ENCODE results near the gene ACCS. TPM values are rescaled to one million over a fixed set of nuclear protein-coding genes. Genes with fewer than 3 reads are reported as not detected.

ACCS gene
- 10 to 100 TPM; 10.1 to 20.9 (median 15.0) TPM for total RNA-seq
- polyA plus RNA-seq, result 10 to 100 TPM; 47.9 to 68.1 TPM

- Histone ChIP-seq H3K4me1 (peaks cover 0 to 14% (median 4%) of the 10 kb centered on the region in 3 donors), H3K4me3 (peak within 1 kb of the TSS; percentile 78 to 92 (median 86)), H3K36me3 (no peaks in the 10 kb centered on the region), H3K9me3 (no peaks in the 10 kb centered on the region), H3K27me3 (no peaks in the 10 kb centered on the region), H3K27ac (peak within 1 kb of the TSS; percentile 69 to 94 (median 82))
- FAIRE-seq, result no peak
- TF ChIP-seq CTCF (IDR thresholded peaks at IDR 0.05), result peak; percentile 60 to 85 (median 72)
- intact Hi-C loops (cut with DNase I), result no loop called here
- peak; percentile 94 to 98 (median 96) for ATAC-seq
- WGBS, 2 donors, result 0 to 1% methylated on average over 70 of the region's 70 CpGs
- peak; percentile 93 to 97 (median 95) for DNase-seq
These were observed at the start of gene ACCS for GRCh38 chr11:44065841-44066731. Gene ACCS (plus strand): TSS chr11:44066270. CDS start chr11:44067628, 1,358 bp downstream.

GRCh38 chr11:44016546-44017442, 49.3 kb upstream of the ACCS start:
- Histone ChIP-seq H3K9me3 (no peaks in the 10 kb centered on the region), H3K4me3 (no peak overlapping the region), H3K27ac (no peak overlapping the region), H3K27me3 (no peaks in the 10 kb centered on the region), H3K36me3 (no peaks in the 10 kb centered on the region), H3K4me1 (peaks cover 0 to 13% (median 0%) of the 10 kb centered on the region in 3 donors)
- FAIRE-seq (no peak), DNase-seq (peak in 1 of 6 donors; percentile 9), ATAC-seq (no peak)
- TF ChIP-seq CTCF (IDR thresholded peaks at IDR 0.05), result no peak
- 91 to 93% methylated on average over 2 of the region's 2 CpGs for WGBS, 2 donors
- intact Hi-C loops (cut with DNase I), result no loop called here

GRCh38 chr11:44017443-44018126, 48.5 kb upstream of the ACCS start:
- no peak for TF ChIP-seq CTCF (IDR thresholded peaks at IDR 0.05)
- Histone ChIP-seq H3K9me3 (no peaks in the 10 kb centered on the region), H3K4me1 (peaks cover 0 to 13% (median 0%) of the 10 kb centered on the region in 3 donors), H3K4me3 (no peak overlapping the region), H3K27ac (peak overlapping the region in 1 of 4 donors; percentile 43), H3K27me3 (no peaks in the 10 kb centered on the region), H3K36me3 (no peaks in the 10 kb centered on the region)
- DNase-seq (peak in 3 of 6 donors; percentile 13 to 26 (median 13)), ATAC-seq (peak; percentile 43 to 79 (median 68)), FAIRE-seq (no peak)
- intact Hi-C loops (cut with DNase I), result no loop called here
- WGBS, 2 donors, result 34% methylated on average over 3 of the region's 3 CpGs

GRCh38 chr11:44018127-44018521, 47.9 kb upstream of the ACCS start:
- WGBS, 2 donors, result 7 to 10% methylated on average over 4 of the region's 4 CpGs
- intact Hi-C loops (cut with DNase I), result no loop called here
- Histone ChIP-seq H3K27me3 (no peaks in the 10 kb centered on the region), H3K4me3 (no peak overlapping the region), H3K4me1 (peaks cover 0 to 13% (median 0%) of the 10 kb centered on the region in 3 donors), H3K36me3 (no peaks in the 10 kb centered on the region), H3K9me3 (no peaks in the 10 kb centered on the region), H3K27ac (peak overlapping the region in 1 of 4 donors; percentile 43)
- no peak for TF ChIP-seq CTCF (IDR thresholded peaks at IDR 0.05)
- DNase-seq (peak in 1 of 6 donors; percentile 15), FAIRE-seq (no peak), ATAC-seq (peak in 3 of 4 donors; percentile 21 to 71 (median 49))
